Measurements from ENCODE around the gene ADISSP.

DNA sequence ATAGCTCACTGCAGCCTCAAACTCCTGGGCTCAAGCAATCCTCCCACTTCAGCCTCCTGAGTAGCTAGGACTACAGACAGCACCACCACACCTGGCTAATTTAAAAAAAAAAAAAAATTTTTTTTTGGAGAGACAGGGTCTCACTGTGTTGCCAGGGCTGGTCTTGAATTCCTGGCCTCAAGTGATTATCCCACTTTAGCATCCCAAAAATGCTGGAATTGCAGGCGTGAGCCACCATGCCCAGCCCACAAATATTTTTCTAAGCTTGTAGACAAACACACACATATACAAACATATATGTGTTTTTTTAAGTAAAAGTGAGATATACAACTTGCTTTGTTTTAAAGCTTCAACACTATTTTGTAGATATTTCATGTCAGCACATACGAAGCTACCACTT is 24.3 kb downstream of the ADISSP start:
- TF ChIP-seq, protein P1, sequence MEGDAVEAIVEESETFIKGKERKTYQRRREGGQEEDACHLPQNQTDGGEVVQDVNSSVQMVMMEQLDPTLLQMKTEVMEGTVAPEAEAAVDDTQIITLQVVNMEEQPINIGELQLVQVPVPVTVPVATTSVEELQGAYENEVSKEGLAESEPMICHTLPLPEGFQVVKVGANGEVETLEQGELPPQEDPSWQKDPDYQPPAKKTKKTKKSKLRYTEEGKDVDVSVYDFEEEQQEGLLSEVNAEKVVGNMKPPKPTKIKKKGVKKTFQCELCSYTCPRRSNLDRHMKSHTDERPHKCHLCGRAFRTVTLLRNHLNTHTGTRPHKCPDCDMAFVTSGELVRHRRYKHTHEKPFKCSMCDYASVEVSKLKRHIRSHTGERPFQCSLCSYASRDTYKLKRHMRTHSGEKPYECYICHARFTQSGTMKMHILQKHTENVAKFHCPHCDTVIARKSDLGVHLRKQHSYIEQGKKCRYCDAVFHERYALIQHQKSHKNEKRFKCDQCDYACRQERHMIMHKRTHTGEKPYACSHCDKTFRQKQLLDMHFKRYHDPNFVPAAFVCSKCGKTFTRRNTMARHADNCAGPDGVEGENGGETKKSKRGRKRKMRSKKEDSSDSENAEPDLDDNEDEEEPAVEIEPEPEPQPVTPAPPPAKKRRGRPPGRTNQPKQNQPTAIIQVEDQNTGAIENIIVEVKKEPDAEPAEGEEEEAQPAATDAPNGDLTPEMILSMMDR (conservative IDR thresholded peaks at IDR 0.05; ENCODE audit: low read depth, low read length), result no peak
- TF ChIP-seq EZH2 (IDR thresholded peaks at IDR 0.05; ENCODE audit: borderline replicate concordance, low read depth, low read length, poor library complexity, severe bottlenecking), result no peak
